Measurements from ENCODE around the gene UBAC2. TPM values are rescaled to one million over a fixed set of nuclear protein-coding genes. Genes with fewer than 3 reads are reported as not detected.

The UBAC2 gene
- total RNA-seq, 1 experiment from 2014 or later = 58.3 TPM

- Histone ChIP-seq H3K36me3 (ENCODE audit: insufficient read depth, low read length) (0 out of 2 replicates have a peak, but pooled peaks cover 5% of the 10 kb centered on the region), H3K27ac (ENCODE audit: low read length) (peak overlapping the region; percentile 60), H3K4me2 (ENCODE audit: low read depth, low read length, poor library complexity, severe bottlenecking) (peak overlapping the region; percentile 47), H3K9me3 (ENCODE audit: low read length) (no peaks in the 10 kb centered on the region), H3K79me2 (ENCODE audit: low read length) (peaks cover 9% of the 10 kb centered on the region; the same call in 1 of the 2 replicates), H3K9ac (ENCODE audit: low read length) (no peak overlapping the region), H3K4me1 (ENCODE audit: low read length) (peaks cover 53% of the 10 kb centered on the region), H2AFZ (ENCODE audit: low read length) (no peak overlapping the region), H3K9me2 (replicated peaks; ENCODE audit: insufficient read depth, low read length) (no peaks in the 10 kb centered on the region), H3K4me3 (ENCODE audit: low read length) (no peak overlapping the region), H3K27me3 (ENCODE audit: low read length) (no peaks in the 10 kb centered on the region), H4K20me1 (ENCODE audit: insufficient read depth, low read depth, low read length) (no peaks in the 10 kb centered on the region)
- DNase-seq = peak; percentile 62
These were observed 120.2 kb downstream of the UBAC2 start for GRCh38 chr13:99320693-99321481.

GRCh38 chr13:99321709-99322108 is 121.1 kb downstream of the UBAC2 start:
- no peaks in the 10 kb centered on the region for H4K20me1 ChIP-seq (ENCODE audit: insufficient read depth, low read depth, low read length)
- no peak for DNase-seq
- no peak overlapping the region for H3K4me3 ChIP-seq (ENCODE audit: low read length)
- peak overlapping the region; percentile 71 for H3K27ac ChIP-seq (ENCODE audit: low read length)
- peaks cover 11% of the 10 kb centered on the region for H3K79me2 ChIP-seq (ENCODE audit: low read length)
- no peaks in the 10 kb centered on the region for H3K9me3 ChIP-seq (ENCODE audit: low read length)
- H3K4me2 ChIP-seq (ENCODE audit: low read depth, low read length, poor library complexity, severe bottlenecking) = peak overlapping the region; percentile 36
- H3K9me2 ChIP-seq (replicated peaks; ENCODE audit: insufficient read depth, low read length) = no peaks in the 10 kb centered on the region
- peaks cover 62% of the 10 kb centered on the region for H3K4me1 ChIP-seq (ENCODE audit: low read length)
- no peak overlapping the region for H3K9ac ChIP-seq (ENCODE audit: low read length)
- H3K27me3 ChIP-seq (ENCODE audit: low read length) = no peaks in the 10 kb centered on the region
- H2AFZ ChIP-seq (ENCODE audit: low read length) = no peak overlapping the region
- 0 out of 2 replicates have a peak, but pooled peaks cover 6% of the 10 kb centered on the region for H3K36me3 ChIP-seq (ENCODE audit: insufficient read depth, low read length)

DNA sequence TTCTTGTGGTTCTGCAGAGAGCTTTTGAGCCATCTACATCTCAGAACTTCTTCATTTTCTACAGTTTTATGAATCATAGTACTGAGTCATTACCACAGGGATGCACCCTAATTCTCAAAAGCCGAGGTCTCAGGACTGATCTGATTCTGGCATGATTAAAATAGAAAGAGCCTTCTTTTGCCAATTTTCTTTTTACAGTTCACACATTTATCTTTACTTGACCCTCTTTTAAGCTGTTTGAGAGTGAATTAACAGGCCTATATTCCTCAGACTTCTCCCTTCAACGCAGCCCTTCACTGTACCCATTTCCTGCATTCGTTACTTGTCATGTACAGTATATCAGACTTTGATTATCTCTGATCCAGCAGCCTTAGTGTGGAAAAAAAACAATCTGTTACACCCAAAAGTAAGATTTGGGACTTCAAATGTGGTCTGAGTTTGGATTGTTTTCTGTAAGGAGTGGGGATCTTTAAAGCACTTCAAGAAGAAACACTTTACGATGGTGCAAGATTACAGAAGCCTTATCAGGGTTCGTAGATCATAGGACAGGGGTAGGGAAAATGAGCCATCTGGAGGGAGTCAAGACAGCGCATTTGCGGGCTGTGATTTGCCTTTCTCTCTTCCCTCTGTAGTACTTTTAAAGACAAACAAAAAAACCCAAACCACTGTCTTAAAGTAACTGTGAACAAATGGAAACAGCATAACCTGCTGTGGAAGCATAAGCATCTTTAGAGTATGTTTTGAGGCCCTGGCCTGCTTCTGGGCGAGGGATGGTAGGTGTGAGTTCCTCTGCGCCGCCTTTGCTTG is 121.8 kb downstream of the UBAC2 start:
- no peak overlapping the region for H3K9ac ChIP-seq (ENCODE audit: low read length)
- peak; percentile 57 for DNase-seq
- peaks cover 13% of the 10 kb centered on the region; the same call in 1 of the 2 replicates for H3K36me3 ChIP-seq (ENCODE audit: insufficient read depth, low read length)
- H4K20me1 ChIP-seq (ENCODE audit: insufficient read depth, low read depth, low read length) = no peaks in the 10 kb centered on the region
- no peaks in the 10 kb centered on the region for H3K9me3 ChIP-seq (ENCODE audit: low read length)
- H3K27ac ChIP-seq (ENCODE audit: low read length) = peak overlapping the region; percentile 71
- no peak overlapping the region for H2AFZ ChIP-seq (ENCODE audit: low read length)
- H3K9me2 ChIP-seq (replicated peaks; ENCODE audit: insufficient read depth, low read length) = no peaks in the 10 kb centered on the region
- no peak overlapping the region for H3K4me3 ChIP-seq (ENCODE audit: low read length)
- H3K27me3 ChIP-seq (ENCODE audit: low read length) = no peaks in the 10 kb centered on the region
- peaks cover 15% of the 10 kb centered on the region for H3K79me2 ChIP-seq (ENCODE audit: low read length)
- peak overlapping the region; percentile 36 for H3K4me2 ChIP-seq (ENCODE audit: low read depth, low read length, poor library complexity, severe bottlenecking)
- H3K4me1 ChIP-seq (ENCODE audit: low read length) = peaks cover 64% of the 10 kb centered on the region

- no peaks in the 10 kb centered on the region for H3K9me2 ChIP-seq (replicated peaks; ENCODE audit: insufficient read depth, low read length)
- DNase-seq = no peak
- H3K79me2 ChIP-seq (ENCODE audit: low read length) = peaks cover 15% of the 10 kb centered on the region
- no peak overlapping the region for H3K27ac ChIP-seq (ENCODE audit: low read length)
- no peak overlapping the region for H2AFZ ChIP-seq (ENCODE audit: low read length)
- no peak overlapping the region for H3K9ac ChIP-seq (ENCODE audit: low read length)
- H3K9me3 ChIP-seq (ENCODE audit: low read length) = no peaks in the 10 kb centered on the region
- H3K36me3 ChIP-seq (ENCODE audit: insufficient read depth, low read length) = peaks cover 17% of the 10 kb centered on the region; the same call in 1 of the 2 replicates
- H3K4me2 ChIP-seq (ENCODE audit: low read depth, low read length, poor library complexity, severe bottlenecking) = no peak overlapping the region
- H3K4me1 ChIP-seq (ENCODE audit: low read length) = peaks cover 68% of the 10 kb centered on the region
- H4K20me1 ChIP-seq (ENCODE audit: insufficient read depth, low read depth, low read length) = no peaks in the 10 kb centered on the region
- H3K4me3 ChIP-seq (ENCODE audit: low read length) = no peak overlapping the region
- no peaks in the 10 kb centered on the region for H3K27me3 ChIP-seq (ENCODE audit: low read length)
These were observed 122.8 kb downstream of the UBAC2 start for GRCh38 chr13:99323488-99323887.

- Histone ChIP-seq H3K79me2 (ENCODE audit: low read length) (peaks cover 11% of the 10 kb centered on the region), H3K27ac (ENCODE audit: low read length) (peak overlapping the region; percentile 66), H3K36me3 (ENCODE audit: insufficient read depth, low read length) (peaks cover 17% of the 10 kb centered on the region; the same call in 1 of the 2 replicates), H3K9me3 (ENCODE audit: low read length) (no peaks in the 10 kb centered on the region), H4K20me1 (ENCODE audit: insufficient read depth, low read depth, low read length) (no peaks in the 10 kb centered on the region), H3K27me3 (ENCODE audit: low read length) (no peaks in the 10 kb centered on the region), H3K4me3 (ENCODE audit: low read length) (0 out of 2 replicates have a peak overlapping the region, but pooled peaks have one; percentile 3), H2AFZ (ENCODE audit: low read length) (no peak overlapping the region), H3K9me2 (replicated peaks; ENCODE audit: insufficient read depth, low read length) (no peaks in the 10 kb centered on the region), H3K4me1 (ENCODE audit: low read length) (peaks cover 53% of the 10 kb centered on the region), H3K4me2 (ENCODE audit: low read depth, low read length, poor library complexity, severe bottlenecking) (peak overlapping the region; percentile 37), H3K9ac (ENCODE audit: low read length) (no peak overlapping the region)
- DNase-seq = peak; percentile 64
These were observed 125.4 kb downstream of the UBAC2 start for GRCh38 chr13:99326012-99326411.

DNA sequence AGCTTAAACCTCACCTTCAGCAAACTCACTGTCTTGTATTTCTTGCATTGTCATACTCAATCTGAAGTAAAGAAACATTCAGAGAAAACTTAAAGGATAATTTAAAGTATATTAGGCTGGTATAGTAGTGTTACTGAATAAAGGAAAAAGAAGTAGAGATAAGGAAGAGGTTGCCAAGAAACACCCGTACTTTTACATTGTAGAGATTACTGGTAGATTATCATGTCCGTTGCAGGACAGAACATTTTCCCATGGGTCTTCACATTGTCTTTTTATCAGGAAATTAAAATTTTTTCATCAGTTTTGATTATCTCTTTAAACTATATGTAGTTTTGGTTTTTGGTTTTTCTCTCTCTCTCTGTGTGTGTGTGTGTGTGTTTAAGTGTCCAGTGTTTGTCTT is 126.5 kb downstream of the UBAC2 start:
- no peaks in the 10 kb centered on the region for H3K9me2 ChIP-seq (replicated peaks; ENCODE audit: insufficient read depth, low read length)
- H3K4me2 ChIP-seq (ENCODE audit: low read depth, low read length, poor library complexity, severe bottlenecking) = no peak overlapping the region
- H3K27ac ChIP-seq (ENCODE audit: low read length) = peak overlapping the region; percentile 66
- no peaks in the 10 kb centered on the region for H3K9me3 ChIP-seq (ENCODE audit: low read length)
- H3K27me3 ChIP-seq (ENCODE audit: low read length) = no peaks in the 10 kb centered on the region
- no peak for DNase-seq
- H3K4me3 ChIP-seq (ENCODE audit: low read length) = no peak overlapping the region
- H2AFZ ChIP-seq (ENCODE audit: low read length) = no peak overlapping the region
- H3K4me1 ChIP-seq (ENCODE audit: low read length) = peaks cover 53% of the 10 kb centered on the region
- H3K9ac ChIP-seq (ENCODE audit: low read length) = no peak overlapping the region
- no peaks in the 10 kb centered on the region for H4K20me1 ChIP-seq (ENCODE audit: insufficient read depth, low read depth, low read length)
- H3K36me3 ChIP-seq (ENCODE audit: insufficient read depth, low read length) = peaks cover 17% of the 10 kb centered on the region; the same call in 1 of the 2 replicates
- peaks cover 11% of the 10 kb centered on the region for H3K79me2 ChIP-seq (ENCODE audit: low read length)

- Histone ChIP-seq H3K9me2 (replicated peaks; ENCODE audit: insufficient read depth, low read length) (no peaks in the 10 kb centered on the region), H3K4me2 (ENCODE audit: low read depth, low read length, poor library complexity, severe bottlenecking) (no peak overlapping the region), H2AFZ (ENCODE audit: low read length) (no peak overlapping the region), H3K9ac (ENCODE audit: low read length) (no peak overlapping the region), H3K79me2 (ENCODE audit: low read length) (peaks cover 11% of the 10 kb centered on the region), H3K4me3 (ENCODE audit: low read length) (no peak overlapping the region), H3K36me3 (ENCODE audit: insufficient read depth, low read length) (peaks cover 17% of the 10 kb centered on the region; the same call in 1 of the 2 replicates), H4K20me1 (ENCODE audit: insufficient read depth, low read depth, low read length) (no peaks in the 10 kb centered on the region), H3K27ac (ENCODE audit: low read length) (no peak overlapping the region), H3K27me3 (ENCODE audit: low read length) (no peaks in the 10 kb centered on the region), H3K9me3 (ENCODE audit: low read length) (no peaks in the 10 kb centered on the region), H3K4me1 (ENCODE audit: low read length) (peaks cover 53% of the 10 kb centered on the region)
- no peak for DNase-seq
These were observed 127.1 kb downstream of the UBAC2 start for GRCh38 chr13:99327761-99328160.

- Histone ChIP-seq H3K79me2 (ENCODE audit: low read length) (peaks cover 14% of the 10 kb centered on the region), H3K4me3 (ENCODE audit: low read length) (no peak overlapping the region), H3K9me3 (ENCODE audit: low read length) (no peaks in the 10 kb centered on the region), H3K36me3 (ENCODE audit: insufficient read depth, low read length) (peaks cover 14% of the 10 kb centered on the region; the same call in 1 of the 2 replicates), H3K27ac (ENCODE audit: low read length) (no peak overlapping the region; the same call in 1 of the 2 replicates), H3K9me2 (replicated peaks; ENCODE audit: insufficient read depth, low read length) (no peaks in the 10 kb centered on the region), H3K4me2 (ENCODE audit: low read depth, low read length, poor library complexity, severe bottlenecking) (no peak overlapping the region), H2AFZ (ENCODE audit: low read length) (no peak overlapping the region), H3K9ac (ENCODE audit: low read length) (no peak overlapping the region), H3K4me1 (ENCODE audit: low read length) (peaks cover 63% of the 10 kb centered on the region), H4K20me1 (ENCODE audit: insufficient read depth, low read depth, low read length) (no peaks in the 10 kb centered on the region), H3K27me3 (ENCODE audit: low read length) (no peaks in the 10 kb centered on the region)
- DNase-seq = no peak
These were observed 128.8 kb downstream of the UBAC2 start for GRCh38 chr13:99329477-99329876.
